Hindlimb muscle (tissue), 1 donor: ENCODE results near the gene TRABD2B. TPM values are rescaled to one million over a fixed set of nuclear protein-coding genes. Genes with fewer than 3 reads are reported as not detected.
A peak's percentile ranks its signal among the peaks of the same experiment; 100 is the strongest.
"Not testable (repeated sequence)": the region's sequence is repeated elsewhere in the genome, so short reads cannot be mapped to it uniquely, and the experiment has no call there.

Source experiments
- DNase-seq: peaks from one replicate; pipeline ENCODE4 v3.0.0-alpha.2; 2013
- polyA plus RNA-seq: library from polyadenylated mRNA; unstranded; fragments of 120-200 nt; gene quantifications from one replicate; pipeline ENCODE4 v1.2.1, GENCODE V29; 2013; ENCODE audit not compliant: insufficient read length

The TRABD2B gene
- polyA plus RNA-seq, 1 donor, result 5.5 TPM

- no peak for DNase-seq
These were observed 31.4 kb downstream of the TRABD2B start for GRCh38 chr1:47965816-47966215.

- DNase-seq, result no peak
These were observed 32.5 kb downstream of the TRABD2B start for GRCh38 chr1:47964636-47965035.

- no peak for DNase-seq
These were observed 33.4 kb downstream of the TRABD2B start for GRCh38 chr1:47963568-47964358.

GRCh38 chr1:47962750-47963492 lies 34.3 kb downstream of the TRABD2B start:
- no peak for DNase-seq

GRCh38 chr1:47961835-47962234 lies 35.4 kb downstream of the TRABD2B start:
- not testable (repeated sequence) for DNase-seq

- not testable (repeated sequence) for DNase-seq
These were observed 40.7 kb downstream of the TRABD2B start for GRCh38 chr1:47956491-47956890.

- no peak for DNase-seq
These were observed 43.5 kb downstream of the TRABD2B start for GRCh38 chr1:47953661-47954060.

GRCh38 chr1:47951545-47952235 lies 45.5 kb downstream of the TRABD2B start:
- no peak for DNase-seq

- DNase-seq, result no peak
These were observed 46.2 kb downstream of the TRABD2B start for GRCh38 chr1:47951026-47951425.

- DNase-seq, result peak; percentile 28
These were observed 46.7 kb downstream of the TRABD2B start for GRCh38 chr1:47950471-47950870.

GRCh38 chr1:47948126-47948525 lies 49.1 kb downstream of the TRABD2B start:
- no peak for DNase-seq

GRCh38 chr1:47947531-47947930 lies 49.7 kb downstream of the TRABD2B start:
- no peak for DNase-seq

- no peak for DNase-seq
These were observed 52.6 kb downstream of the TRABD2B start for GRCh38 chr1:47944561-47944960.

- no peak for DNase-seq
These were observed 55.0 kb downstream of the TRABD2B start for GRCh38 chr1:47942240-47942629.

- DNase-seq, result no peak
These were observed 55.5 kb downstream of the TRABD2B start for GRCh38 chr1:47941609-47942239.

- no peak for DNase-seq
These were observed 56.4 kb downstream of the TRABD2B start for GRCh38 chr1:47940779-47941178.

- DNase-seq, result no peak
These were observed 56.9 kb downstream of the TRABD2B start for GRCh38 chr1:47940326-47940725.

GRCh38 chr1:47938520-47938919 lies 58.7 kb downstream of the TRABD2B start:
- DNase-seq, result peak; percentile 30

- no peak for DNase-seq
These were observed 59.5 kb downstream of the TRABD2B start for GRCh38 chr1:47937586-47938254.

GRCh38 chr1:47936916-47937551 lies 60.2 kb downstream of the TRABD2B start:
- DNase-seq, result no peak

- no peak for DNase-seq
These were observed 61.3 kb downstream of the TRABD2B start for GRCh38 chr1:47935856-47936255.

- no peak for DNase-seq
These were observed 62.0 kb downstream of the TRABD2B start for GRCh38 chr1:47935163-47935562.
